ENCODE results near the gene BABAM2.

- TF ChIP-seq CTCF (IDR thresholded peaks at IDR 0.05; ENCODE audit: poor library complexity), result no peak
- no peak for TF ChIP-seq EZH2 (IDR thresholded peaks at IDR 0.05; ENCODE audit: borderline replicate concordance)
- no peak for TF ChIP-seq EZH2phosphoT487 (IDR thresholded peaks at IDR 0.05; ENCODE audit: low read depth, severe bottlenecking, unreplicated experiment)
Observed at GRCh38 chr2:28158791-28159190, 268.3 kb downstream of the BABAM2 start.

Data from hepatocyte (in vitro differentiated cells).